ENCODE data around the gene CLDN18.

DNA sequence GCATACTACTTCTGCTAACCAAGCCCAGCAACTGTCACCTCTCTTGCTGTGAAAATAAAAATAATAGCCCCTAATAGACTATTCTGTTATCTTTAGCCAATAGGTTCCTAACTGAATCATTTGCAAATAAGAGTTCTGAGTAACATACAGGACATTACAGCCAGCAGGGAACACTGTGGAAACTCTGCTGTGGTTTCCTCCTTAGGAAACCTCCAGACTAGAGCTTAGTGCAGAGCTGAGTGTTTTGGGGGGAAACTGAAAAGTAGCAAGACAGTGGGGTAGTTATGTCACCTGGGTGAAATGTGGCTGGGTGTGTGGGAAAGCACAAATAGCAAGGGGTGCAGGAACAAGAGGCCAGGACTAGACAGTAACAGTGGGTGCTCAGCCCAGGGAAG is 73.0 kb downstream of the CLDN18 start:
- no peak for TF ChIP-seq EZH2 (IDR thresholded peaks at IDR 0.05; ENCODE audit: low read depth, low read length, severe bottlenecking)
- no peak for TF ChIP-seq EP300 (IDR thresholded peaks at IDR 0.05; ENCODE audit: borderline replicate concordance in 1 of 2, low read depth in 2 of 2, low read length in 2 of 2)
- TF ChIP-seq POLR2A (IDR thresholded peaks at IDR 0.05; ENCODE audit: control extremely low read depth in 1 of 2, low read depth in 2 of 2, low read length in 2 of 2), result no peak
- no peak for TF ChIP-seq TCF12 (IDR thresholded peaks at IDR 0.05; ENCODE audit: low read depth, low read length)
- TF ChIP-seq, protein P1, sequence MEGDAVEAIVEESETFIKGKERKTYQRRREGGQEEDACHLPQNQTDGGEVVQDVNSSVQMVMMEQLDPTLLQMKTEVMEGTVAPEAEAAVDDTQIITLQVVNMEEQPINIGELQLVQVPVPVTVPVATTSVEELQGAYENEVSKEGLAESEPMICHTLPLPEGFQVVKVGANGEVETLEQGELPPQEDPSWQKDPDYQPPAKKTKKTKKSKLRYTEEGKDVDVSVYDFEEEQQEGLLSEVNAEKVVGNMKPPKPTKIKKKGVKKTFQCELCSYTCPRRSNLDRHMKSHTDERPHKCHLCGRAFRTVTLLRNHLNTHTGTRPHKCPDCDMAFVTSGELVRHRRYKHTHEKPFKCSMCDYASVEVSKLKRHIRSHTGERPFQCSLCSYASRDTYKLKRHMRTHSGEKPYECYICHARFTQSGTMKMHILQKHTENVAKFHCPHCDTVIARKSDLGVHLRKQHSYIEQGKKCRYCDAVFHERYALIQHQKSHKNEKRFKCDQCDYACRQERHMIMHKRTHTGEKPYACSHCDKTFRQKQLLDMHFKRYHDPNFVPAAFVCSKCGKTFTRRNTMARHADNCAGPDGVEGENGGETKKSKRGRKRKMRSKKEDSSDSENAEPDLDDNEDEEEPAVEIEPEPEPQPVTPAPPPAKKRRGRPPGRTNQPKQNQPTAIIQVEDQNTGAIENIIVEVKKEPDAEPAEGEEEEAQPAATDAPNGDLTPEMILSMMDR (IDR thresholded peaks at IDR 0.05; ENCODE audit: control extremely low read depth in 1 of 3, insufficient read depth in 1 of 3, low read depth in 1 of 3, low read length in 3 of 3), result no peak
- no peak for TF ChIP-seq ZNF274 (IDR thresholded peaks at IDR 0.05; ENCODE audit: borderline replicate concordance, extremely low read depth, low read length)
- no peak for TF ChIP-seq TEAD4 (IDR thresholded peaks at IDR 0.05; ENCODE audit: low read depth, low read length)
- no peak for TF ChIP-seq KDM4A (IDR thresholded peaks at IDR 0.05; ENCODE audit: low read depth, low read length, severe bottlenecking)
- TF ChIP-seq, protein P2, sequence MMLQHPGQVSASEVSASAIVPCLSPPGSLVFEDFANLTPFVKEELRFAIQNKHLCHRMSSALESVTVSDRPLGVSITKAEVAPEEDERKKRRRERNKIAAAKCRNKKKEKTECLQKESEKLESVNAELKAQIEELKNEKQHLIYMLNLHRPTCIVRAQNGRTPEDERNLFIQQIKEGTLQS (IDR thresholded peaks at IDR 0.05; ENCODE audit: insufficient read depth, low read depth, low read length), result no peak
- TF ChIP-seq POLR2AphosphoS5 (IDR thresholded peaks at IDR 0.05; ENCODE audit: low read depth, low read length), result no peak
- TF ChIP-seq SP1 (IDR thresholded peaks at IDR 0.05; ENCODE audit: low read depth, low read length), result no peak
- TF ChIP-seq JUND (IDR thresholded peaks at IDR 0.05; ENCODE audit: low read length), result no peak
